CD1c-positive myeloid dendritic cell (primary cell): ENCODE measurements around the gene TAC4.

ENCODE experiments used
- DNase-seq: peaks from one replicate; pipeline ENCODE4 v3.0.0-alpha.2; 2016; ENCODE audit errors: extremely low spot score

Gene TAC4

GRCh38 chr17:49809056-49809455 is 38.8 kb downstream of the TAC4 start:
- no peak for DNase-seq

GRCh38 chr17:49798738-49799137 is 49.1 kb downstream of the TAC4 start:
- DNase-seq, result no peak

- DNase-seq, result no peak
These were observed 49.7 kb downstream of the TAC4 start for GRCh38 chr17:49798182-49798581.

- no peak for DNase-seq
These were observed 52.5 kb downstream of the TAC4 start for GRCh38 chr17:49795372-49795771.

DNA sequence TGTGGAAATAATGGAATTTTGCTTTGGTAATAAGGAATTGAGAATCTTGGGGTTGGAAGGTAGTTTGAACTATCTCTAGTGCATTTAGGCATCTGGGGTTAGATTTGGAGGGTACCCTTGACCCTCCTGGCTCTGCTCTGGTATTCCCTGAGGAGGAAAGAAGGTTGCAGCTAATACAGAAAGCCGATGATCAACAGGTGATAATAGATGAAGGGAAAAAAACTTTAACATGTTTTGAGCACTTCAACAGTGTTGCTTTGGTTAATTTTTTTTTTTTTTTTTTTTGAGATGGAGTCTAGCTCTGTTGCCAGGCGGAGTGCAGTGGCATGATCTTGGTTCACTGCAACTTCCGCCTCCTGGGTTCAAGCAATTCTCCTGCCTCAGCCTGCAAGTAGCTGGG is 54.6 kb downstream of the TAC4 start:
- DNase-seq, result no peak

GRCh38 chr17:49789243-49789578 is 58.7 kb downstream of the TAC4 start:
- DNase-seq, result no peak

GRCh38 chr17:49788478-49789242 is 59.2 kb downstream of the TAC4 start, which contains the start of gene KAT7:
Gene KAT7, plus strand, starts transcription at chr17:49788681. Its CDS starts 154 bp downstream, at chr17:49788835.
- DNase-seq, result peak; percentile 100
